Measurements from ENCODE around the gene THSD4. TPM values are rescaled to one million over a fixed set of nuclear protein-coding genes. Genes with fewer than 3 reads are reported as not detected.

Gene THSD4
- total RNA-seq, 5 donors from 2014 or later (not counting 1 experiment from before 2014, with no cell fraction given), result 0.03 to 0.23 (median 0.18) TPM; not detected in 2

DNA sequence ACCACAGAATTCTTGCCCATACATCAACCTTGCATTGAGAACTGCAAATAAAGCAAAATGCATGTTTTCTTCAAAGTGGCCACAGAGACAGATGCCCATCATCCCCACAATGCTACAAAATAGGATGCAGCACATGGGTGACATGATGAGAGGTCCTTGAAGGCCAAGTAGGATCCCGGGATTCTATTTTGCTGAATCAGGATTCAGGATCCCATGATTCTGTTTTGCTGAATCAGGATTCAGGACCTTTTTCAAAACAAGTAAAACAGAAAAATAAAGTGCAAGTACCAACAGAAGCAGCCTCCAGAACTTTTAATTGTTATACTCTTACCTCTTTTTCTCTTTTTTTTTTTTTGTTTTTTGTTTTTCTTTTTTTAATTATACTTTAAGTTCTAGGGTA lies 453.0 kb downstream of the THSD4 start:
- Histone ChIP-seq H3K9me3 (no peaks in the 10 kb centered on the region), H3K4me1 (ENCODE audit: control insufficient read depth in 1 of 2, extremely low read depth in 1 of 2, insufficient read depth in 2 of 2, low read length in 2 of 2) (no peaks in the 10 kb centered on the region), H3K27ac (ENCODE audit: low read length) (no peak overlapping the region), H3K4me3 (ENCODE audit: control insufficient read depth in 1 of 2, extremely low read depth in 1 of 2, low read length in 1 of 2) (no peak overlapping the region), H3K27me3 (replicated peaks in 1 of 2; ENCODE audit: control insufficient read depth in 2 of 2, extremely low read depth in 1 of 2, insufficient read depth in 2 of 2, low read length in 1 of 2) (peaks cover 0 to 5% of the 10 kb centered on the region in 2 experiments), H3K36me3 (ENCODE audit: control insufficient read depth in 2 of 2, extremely low read depth in 1 of 2, insufficient read depth in 1 of 2, low read length in 1 of 2) (no peaks in the 10 kb centered on the region)
- POLR2A ChIA-PET, result no interaction called here
- Mint-ChIP-seq H3K9me3 (peaks cover 0 to 4% (median 0%) of the 10 kb centered on the region in 3 donors), H3K4me1 (no peaks in the 10 kb centered on the region), H3K4me3 (no peak overlapping the region), H3K27ac (no peak overlapping the region), H3K36me3 (no peaks in the 10 kb centered on the region), H3K27me3 (peaks cover 24 to 26% of the 10 kb centered on the region in 2 donors)
- DNase-seq (no peak), ATAC-seq (replicated peaks in 1 of 4) (no peak)
- 86% methylated on average over 1 of the region's 1 CpG for WGBS (ENCODE audit: insufficient coverage)
- CTCF ChIA-PET, result no interaction called here

DNA sequence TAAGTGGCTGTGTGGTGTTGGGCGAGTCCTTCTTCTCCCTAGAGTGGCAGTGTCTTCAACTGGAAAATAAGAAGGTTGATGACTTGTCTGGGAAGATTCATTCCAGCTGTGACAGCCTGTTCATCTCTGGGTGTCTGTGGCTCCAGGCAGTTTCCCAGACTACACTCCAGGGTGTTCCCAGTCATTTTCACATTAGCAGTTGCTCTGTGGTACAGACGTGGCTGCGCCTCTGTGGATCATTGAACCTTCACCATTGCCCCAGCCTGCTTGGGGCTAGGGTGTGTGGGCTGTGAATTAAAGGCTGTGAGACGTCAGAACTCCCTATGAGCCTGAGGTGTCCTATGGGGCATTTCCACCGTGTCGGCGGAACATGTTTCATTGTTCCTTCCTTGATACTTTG lies 455.5 kb downstream of the THSD4 start:
- CTCF ChIA-PET, result no interaction called here
- H3K27ac Mint-ChIP-seq, result no peak overlapping the region
- H3K4me3 ChIP-seq (ENCODE audit: control insufficient read depth in 1 of 2, extremely low read depth in 1 of 2, low read length in 1 of 2), result no peak overlapping the region
- peaks cover 0 to 4% (median 0%) of the 10 kb centered on the region in 3 donors for H3K9me3 Mint-ChIP-seq
- ATAC-seq (replicated peaks in 1 of 4), result no peak
- no peak overlapping the region for H3K27ac ChIP-seq (ENCODE audit: low read length)
- no peaks in the 10 kb centered on the region for H3K36me3 ChIP-seq (ENCODE audit: control insufficient read depth in 2 of 2, extremely low read depth in 1 of 2, insufficient read depth in 1 of 2, low read length in 1 of 2)
- H3K36me3 Mint-ChIP-seq, result no peaks in the 10 kb centered on the region
- DNase-seq, result no peak
- H3K4me3 Mint-ChIP-seq, result no peak overlapping the region
- H3K4me1 Mint-ChIP-seq, result no peaks in the 10 kb centered on the region
- 87% methylated on average over 6 of the region's 7 CpGs for WGBS (ENCODE audit: insufficient coverage)
- peaks cover 0 to 5% of the 10 kb centered on the region in 2 experiments for H3K27me3 ChIP-seq (replicated peaks in 1 of 2; ENCODE audit: control insufficient read depth in 2 of 2, extremely low read depth in 1 of 2, insufficient read depth in 2 of 2, low read length in 1 of 2)
- H3K9me3 ChIP-seq, result no peaks in the 10 kb centered on the region
- no peaks in the 10 kb centered on the region for H3K4me1 ChIP-seq (ENCODE audit: control insufficient read depth in 1 of 2, extremely low read depth in 1 of 2, insufficient read depth in 2 of 2, low read length in 2 of 2)
- POLR2A ChIA-PET, result no interaction called here
- H3K27me3 Mint-ChIP-seq, result peaks cover 22 to 23% of the 10 kb centered on the region in 2 donors

DNA sequence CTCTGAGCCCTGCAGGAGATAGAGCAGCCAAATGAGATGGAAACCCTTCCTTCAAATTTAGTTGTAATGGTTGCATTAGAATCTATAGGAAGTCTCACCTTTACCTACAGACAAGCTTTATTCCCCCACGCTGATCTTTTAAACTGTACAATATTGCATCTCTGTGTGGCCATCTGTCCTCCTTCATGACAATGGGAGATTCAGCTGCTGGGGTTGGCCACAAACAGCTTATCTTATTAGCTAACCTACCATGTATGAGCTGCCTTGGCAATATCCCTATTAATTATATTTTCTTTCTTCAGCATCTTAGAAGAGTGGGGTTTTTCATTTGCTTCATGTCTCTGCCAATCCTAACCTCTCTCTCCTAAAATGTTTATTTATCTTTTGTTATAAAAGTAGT lies 456.4 kb downstream of the THSD4 start:
- POLR2A ChIA-PET, result no interaction called here

DNA sequence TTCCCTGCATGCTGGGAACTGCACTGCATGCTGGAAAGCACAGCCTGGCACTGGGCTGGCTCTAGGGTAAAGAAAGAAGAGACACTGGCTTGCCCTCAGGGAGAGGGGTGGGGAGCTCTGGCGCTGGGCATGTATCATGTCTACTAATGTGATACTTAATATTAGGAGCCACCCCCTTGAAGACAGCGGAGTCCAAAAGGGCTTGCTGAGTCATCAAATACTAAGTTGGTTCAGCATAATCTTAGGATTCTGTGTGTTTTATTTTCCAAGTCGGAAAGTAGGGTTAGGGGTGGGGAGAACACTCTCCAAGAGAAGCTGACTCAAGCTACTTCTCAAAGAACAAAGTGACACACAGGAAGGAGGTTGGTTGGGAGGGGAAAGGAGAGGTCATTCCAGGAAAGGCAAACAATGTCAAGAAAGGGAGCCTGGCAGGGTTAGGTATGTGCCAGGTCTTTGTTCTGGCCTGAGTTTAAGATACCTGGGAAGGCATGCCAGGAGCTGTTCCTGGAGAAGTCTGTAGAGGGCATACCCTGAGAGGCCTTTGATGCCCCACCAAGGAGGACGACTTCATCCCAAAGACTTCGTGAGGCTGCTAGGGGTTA lies 457.3 kb downstream of the THSD4 start:
- H3K27me3 Mint-ChIP-seq, result peaks cover 17 to 20% of the 10 kb centered on the region in 2 donors
- no peak overlapping the region for H3K4me3 Mint-ChIP-seq
- WGBS (ENCODE audit: insufficient coverage), result 70% methylated on average over 2 of the region's 5 CpGs
- no peak for ATAC-seq (replicated peaks in 1 of 4)
- Histone ChIP-seq H3K27ac (ENCODE audit: low read length) (no peak overlapping the region), H3K4me1 (ENCODE audit: control insufficient read depth in 1 of 2, extremely low read depth in 1 of 2, insufficient read depth in 2 of 2, low read length in 2 of 2) (no peaks in the 10 kb centered on the region), H3K27me3 (replicated peaks in 1 of 2; ENCODE audit: control insufficient read depth in 2 of 2, extremely low read depth in 1 of 2, insufficient read depth in 2 of 2, low read length in 1 of 2) (peaks cover 0 to 5% of the 10 kb centered on the region in 2 experiments), H3K4me3 (ENCODE audit: control insufficient read depth in 1 of 2, extremely low read depth in 1 of 2, low read length in 1 of 2) (no peak overlapping the region), H3K36me3 (ENCODE audit: control insufficient read depth in 2 of 2, extremely low read depth in 1 of 2, insufficient read depth in 1 of 2, low read length in 1 of 2) (no peaks in the 10 kb centered on the region), H3K9me3 (no peaks in the 10 kb centered on the region)
- ChIA-PET POLR2A (no interaction called here), CTCF (no interaction called here)
- no peak overlapping the region for H3K27ac Mint-ChIP-seq
- H3K4me1 Mint-ChIP-seq, result no peaks in the 10 kb centered on the region
- peaks cover 0 to 4% (median 0%) of the 10 kb centered on the region in 3 donors for H3K9me3 Mint-ChIP-seq
- DNase-seq, result no peak
- H3K36me3 Mint-ChIP-seq, result no peaks in the 10 kb centered on the region

More for the DNA sequence above, 456.4 kb downstream of the THSD4 start:
- H3K9me3 ChIP-seq, result no peaks in the 10 kb centered on the region
- CTCF ChIA-PET, result interaction anchor here in 1 of 2 donors (0.6 kb wide), 1 partner anchor 47 kb away, joined by 7 read pairs; no protein-coding TSS in a partner anchor
- 83% methylated on average over 1 of the region's 1 CpG for WGBS (ENCODE audit: insufficient coverage)
- no peak overlapping the region for H3K4me3 ChIP-seq (ENCODE audit: control insufficient read depth in 1 of 2, extremely low read depth in 1 of 2, low read length in 1 of 2)
- Mint-ChIP-seq H3K4me1 (no peaks in the 10 kb centered on the region), H3K4me3 (no peak overlapping the region), H3K36me3 (no peaks in the 10 kb centered on the region), H3K27me3 (peaks cover 19 to 22% of the 10 kb centered on the region in 2 donors), H3K9me3 (peaks cover 0 to 4% (median 0%) of the 10 kb centered on the region in 3 donors), H3K27ac (no peak overlapping the region)
- H3K27ac ChIP-seq (ENCODE audit: low read length), result no peak overlapping the region
- no peak for ATAC-seq (replicated peaks in 1 of 4)
- no peaks in the 10 kb centered on the region for H3K36me3 ChIP-seq (ENCODE audit: control insufficient read depth in 2 of 2, extremely low read depth in 1 of 2, insufficient read depth in 1 of 2, low read length in 1 of 2)
- no peaks in the 10 kb centered on the region for H3K4me1 ChIP-seq (ENCODE audit: control insufficient read depth in 1 of 2, extremely low read depth in 1 of 2, insufficient read depth in 2 of 2, low read length in 2 of 2)
- peaks cover 0 to 5% of the 10 kb centered on the region in 2 experiments for H3K27me3 ChIP-seq (replicated peaks in 1 of 2; ENCODE audit: control insufficient read depth in 2 of 2, extremely low read depth in 1 of 2, insufficient read depth in 2 of 2, low read length in 1 of 2)
- DNase-seq, result no peak

DNA sequence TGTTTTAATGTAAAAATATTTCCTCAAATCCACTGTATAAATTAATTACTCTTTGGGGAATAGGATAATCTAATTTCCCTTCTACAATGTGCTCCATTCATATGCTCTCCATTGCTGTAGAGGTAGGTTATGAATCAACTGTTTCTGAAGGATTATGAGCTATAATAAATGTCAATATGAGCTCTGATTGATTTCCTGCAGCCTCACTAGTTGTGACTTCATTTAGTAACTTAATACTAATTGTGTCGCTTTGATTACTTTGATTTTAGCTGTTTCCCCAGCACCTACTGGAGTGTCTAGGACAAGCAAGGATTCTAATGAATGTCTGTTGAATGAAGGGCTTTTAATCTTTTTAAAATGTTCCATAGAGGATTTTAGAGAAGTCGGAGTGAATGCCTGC lies 458.3 kb downstream of the THSD4 start:
- Mint-ChIP-seq H3K27ac (no peak overlapping the region), H3K4me1 (no peaks in the 10 kb centered on the region), H3K36me3 (no peaks in the 10 kb centered on the region), H3K27me3 (peaks cover 16 to 20% of the 10 kb centered on the region in 2 donors), H3K4me3 (no peak overlapping the region), H3K9me3 (peaks cover 0 to 4% (median 0%) of the 10 kb centered on the region in 3 donors)
- ChIA-PET CTCF (no interaction called here), POLR2A (no interaction called here)
- WGBS (ENCODE audit: insufficient coverage), result no CpG with 5 or more reads among the region's 2 CpGs
- no peaks in the 10 kb centered on the region for H3K9me3 ChIP-seq
- H3K4me1 ChIP-seq (ENCODE audit: control insufficient read depth in 1 of 2, extremely low read depth in 1 of 2, insufficient read depth in 2 of 2, low read length in 2 of 2), result no peaks in the 10 kb centered on the region
- H3K36me3 ChIP-seq (ENCODE audit: control insufficient read depth in 2 of 2, extremely low read depth in 1 of 2, insufficient read depth in 1 of 2, low read length in 1 of 2), result no peaks in the 10 kb centered on the region
- no peak overlapping the region for H3K27ac ChIP-seq (ENCODE audit: low read length)
- ATAC-seq (replicated peaks in 1 of 4) (no peak), DNase-seq (no peak)
- H3K27me3 ChIP-seq (replicated peaks in 1 of 2; ENCODE audit: control insufficient read depth in 2 of 2, extremely low read depth in 1 of 2, insufficient read depth in 2 of 2, low read length in 1 of 2), result peaks cover 0 to 5% of the 10 kb centered on the region in 2 experiments
- no peak overlapping the region for H3K4me3 ChIP-seq (ENCODE audit: control insufficient read depth in 1 of 2, extremely low read depth in 1 of 2, low read length in 1 of 2)

DNA sequence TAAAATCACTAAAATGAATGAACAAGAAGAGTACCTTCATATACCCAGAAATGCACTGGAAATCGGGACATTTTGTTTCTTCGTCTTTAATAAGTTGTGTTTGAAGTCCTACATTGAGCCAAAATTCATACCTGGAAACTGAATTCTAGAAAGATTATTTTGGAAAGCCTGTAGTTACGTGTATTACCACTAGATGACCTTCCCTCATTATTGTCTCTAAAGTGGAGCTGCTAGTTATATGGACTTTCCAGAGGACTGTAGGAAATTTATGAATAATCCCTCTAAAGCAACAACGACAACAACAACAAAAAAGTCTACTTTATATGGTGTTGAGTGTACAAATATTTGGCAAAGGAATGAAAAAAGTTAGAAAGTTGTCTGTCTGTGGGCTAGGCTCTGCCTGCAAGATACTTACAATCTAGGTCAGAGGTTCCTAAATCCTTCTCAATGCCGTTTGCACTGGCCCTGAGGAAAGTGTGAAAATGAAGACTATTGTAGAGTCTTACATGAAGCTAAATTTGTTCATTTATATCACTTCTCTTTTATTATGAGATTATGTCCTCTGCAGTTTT lies 460.3 kb downstream of the THSD4 start:
- no peaks in the 10 kb centered on the region for H3K36me3 Mint-ChIP-seq
- ATAC-seq (replicated peaks in 1 of 4) (no peak), DNase-seq (no peak)
- no peak overlapping the region for H3K4me3 Mint-ChIP-seq
- no peak overlapping the region for H3K27ac Mint-ChIP-seq
- no CpG with 5 or more reads among the region's 5 CpGs for WGBS (ENCODE audit: insufficient coverage)
- POLR2A ChIA-PET, result no interaction called here
- Histone ChIP-seq H3K4me3 (ENCODE audit: control insufficient read depth in 1 of 2, extremely low read depth in 1 of 2, low read length in 1 of 2) (no peak overlapping the region), H3K4me1 (ENCODE audit: control insufficient read depth in 1 of 2, extremely low read depth in 1 of 2, insufficient read depth in 2 of 2, low read length in 2 of 2) (no peaks in the 10 kb centered on the region), H3K27ac (ENCODE audit: low read length) (no peak overlapping the region), H3K9me3 (no peaks in the 10 kb centered on the region), H3K36me3 (ENCODE audit: control insufficient read depth in 2 of 2, extremely low read depth in 1 of 2, insufficient read depth in 1 of 2, low read length in 1 of 2) (no peaks in the 10 kb centered on the region), H3K27me3 (replicated peaks in 1 of 2; ENCODE audit: control insufficient read depth in 2 of 2, extremely low read depth in 1 of 2, insufficient read depth in 2 of 2, low read length in 1 of 2) (peaks cover 0 to 4% of the 10 kb centered on the region in 2 experiments)
- H3K27me3 Mint-ChIP-seq, result peaks cover 14 to 16% of the 10 kb centered on the region in 2 donors
- no peaks in the 10 kb centered on the region for H3K9me3 Mint-ChIP-seq
- H3K4me1 Mint-ChIP-seq, result no peaks in the 10 kb centered on the region
- CTCF ChIA-PET, result no interaction called here

Data from T-cell (primary cell).